IMR-90 (cell line): ENCODE data around the gene CPB1. TPM values are rescaled to one million over a fixed set of nuclear protein-coding genes. Genes with fewer than 3 reads are reported as not detected.

ENCODE experiments used
- ATAC-seq: fragments of 200-7000 bp; cut with Tn5 transposase; 2 replicates; pipeline ENCODE4 v1.9.1; 2020; ENCODE audit warnings: low read depth, mild to moderate bottlenecking, moderate library complexity
- BruUV-seq: library from RNA; stranded (reverse); fragments of 400-500 nt; replicated peaks from 2 replicates; lab custom pipeline; 2021; lab: Mats Ljungman, UMichigan
- CTCF ChIA-PET: fragments of 300-600 bp; formaldehyde crosslinking; extraction: SDS; loops from one replicate; lab custom pipeline; 2021; ENCODE audit warnings: antibody characterized with exemption; lab: Yijun Ruan, JAX
- POLR2A ChIA-PET: fragments of 300-600 bp; sonication (Branson Sonifier 250); formaldehyde crosslinking; loops from one replicate; lab custom pipeline; 2022; ENCODE audit warnings: antibody characterized with exemption; ENCODE audit not compliant: unreplicated experiment; lab: Charles Lee
- DNase-seq: peaks from one replicate; pipeline ENCODE4 v3.0.0; 2013
- H2AFZ ChIP-seq: replicated peaks from 2 replicates; pipeline ENCODE3; 2013; ENCODE audit warnings: low read length, mild to moderate bottlenecking; ENCODE audit not compliant: poor library complexity
- H2AK5ac ChIP-seq: 2 replicates; pipeline ENCODE4 v1.6.1; 2013; ENCODE audit warnings: low read depth, low read length, inconsistent platforms
- H2AK9ac ChIP-seq: replicated peaks from 2 replicates; pipeline ENCODE3; 2013; ENCODE audit warnings: mild to moderate bottlenecking, low read depth, low read length, moderate library complexity; ENCODE audit not compliant: poor library complexity
- H2BK120ac ChIP-seq: 2 replicates; pipeline ENCODE4 v1.6.1; 2013; ENCODE audit warnings: low read depth, low read length, inconsistent platforms
- H2BK15ac ChIP-seq: 3 replicates; pipeline ENCODE4 v1.6.1; 2013; ENCODE audit warnings: low read depth, low read length, inconsistent platforms
- H2BK20ac ChIP-seq: 2 replicates; pipeline ENCODE4 v1.6.1; 2013; ENCODE audit warnings: low read depth, mild to moderate bottlenecking, inconsistent platforms, low read length, moderate library complexity
- H2BK5ac ChIP-seq: 2 replicates; pipeline ENCODE4 v1.6.1; 2013; ENCODE audit warnings: mild to moderate bottlenecking, low read depth, low read length, inconsistent platforms; ENCODE audit not compliant: poor library complexity, severe bottlenecking
- H3K14ac ChIP-seq: replicated peaks from 2 replicates; pipeline ENCODE4 v1.6.1; 2013; ENCODE audit warnings: low read depth, low read length, inconsistent platforms
- H3K18ac ChIP-seq: 2 replicates; pipeline ENCODE4 v1.6.1; 2013; ENCODE audit warnings: low read depth, low read length, control low read depth
- H3K23ac ChIP-seq: 2 replicates; pipeline ENCODE4 v1.6.1; 2013; ENCODE audit warnings: low read depth, low read length, inconsistent platforms
- H3K27ac ChIP-seq: 2 replicates; pipeline ENCODE4 v1.5.1; 2013; ENCODE audit warnings: mild to moderate bottlenecking, control low read depth, low read length; ENCODE audit not compliant: insufficient read depth
- H3K27me3 ChIP-seq: 2 replicates; pipeline ENCODE4 v1.6.1; 2013; ENCODE audit warnings: low read length; ENCODE audit not compliant: control insufficient read depth, insufficient read depth
- H3K36me3 ChIP-seq: 2 replicates; pipeline ENCODE4 v1.6.1; 2013; ENCODE audit warnings: low read length, mixed read lengths; ENCODE audit not compliant: control insufficient read depth, insufficient read depth
- H3K4ac ChIP-seq: 2 replicates; pipeline ENCODE4 v1.6.1; 2013; ENCODE audit warnings: low read depth, low read length, inconsistent platforms
- H3K4me1 ChIP-seq: 2 replicates; pipeline ENCODE4 v1.6.1; 2013; ENCODE audit warnings: low read length, mixed read lengths; ENCODE audit not compliant: control insufficient read depth, insufficient read depth
- H3K4me2 ChIP-seq: 2 replicates; pipeline ENCODE4 v1.6.1; 2013; ENCODE audit warnings: low read depth, mild to moderate bottlenecking, control low read depth, low read length, moderate library complexity
- H3K4me3 ChIP-seq: 2 replicates; pipeline ENCODE4 v1.5.1; 2013; ENCODE audit warnings: low read depth, mild to moderate bottlenecking, control low read depth, low read length, moderate library complexity; ENCODE audit not compliant: insufficient read depth
- H3K56ac ChIP-seq: 2 replicates; pipeline ENCODE4 v1.6.1; 2013; ENCODE audit warnings: low read length, inconsistent platforms; ENCODE audit not compliant: insufficient read depth; ENCODE audit errors: extremely low read depth
- H3K79me1 ChIP-seq, 2 experiments: 2 replicates each; pipeline ENCODE4 v1.6.1; 2013; ENCODE audit warnings: low read length in 2 of 2, inconsistent platforms in 1 of 2, low read depth in 1 of 2
- H3K9ac ChIP-seq: 2 replicates; pipeline ENCODE4 v1.6.1; 2013; ENCODE audit warnings: low read depth, low read length, control low read depth
- H3K9me1 ChIP-seq: 2 replicates; pipeline ENCODE4 v1.6.1; 2013; ENCODE audit warnings: low read length, inconsistent platforms; ENCODE audit not compliant: insufficient read depth
- H3K9me3 ChIP-seq: 2 replicates; pipeline ENCODE4 v1.6.1; 2013; ENCODE audit warnings: low read length; ENCODE audit not compliant: control insufficient read depth, insufficient read depth
- H4K20me1 ChIP-seq: 2 replicates; pipeline ENCODE4 v1.6.1; 2013; ENCODE audit warnings: low read length, inconsistent platforms; ENCODE audit not compliant: insufficient read depth
- H4K5ac ChIP-seq: 2 replicates; pipeline ENCODE4 v1.6.1; 2013; ENCODE audit warnings: mild to moderate bottlenecking, low read depth, low read length, control low read depth
- H4K8ac ChIP-seq, 2 experiments: 2 replicates each; pipeline ENCODE4 v1.6.1; 2013; ENCODE audit warnings: low read depth in 2 of 2, low read length in 2 of 2, control low read depth in 1 of 2, inconsistent platforms in 1 of 2
- H4K91ac ChIP-seq: 2 replicates; pipeline ENCODE4 v1.6.1; 2013; ENCODE audit warnings: low read depth, low read length, inconsistent platforms; ENCODE audit not compliant: insufficient read depth
- CHD1 ChIP-seq: IDR thresholded peaks from 2 replicates; pipeline ENCODE4 v1.6.1; 2012; ENCODE audit warnings: low read depth, low read length, improper control_type of control experiment
- MXI1 ChIP-seq: IDR thresholded peaks from 2 replicates; pipeline ENCODE4 v1.6.1; 2012; ENCODE audit warnings: low read depth, mild to moderate bottlenecking, low read length, moderate library complexity, borderline replicate concordance
- NFE2L2 ChIP-seq: fragments of 150-350 bp; IDR thresholded peaks from 2 replicates; pipeline ENCODE4 v1.6.1; 2016; ENCODE audit warnings: low read depth, mild to moderate bottlenecking, low read length
- POLR2A ChIP-seq: IDR thresholded peaks from 2 replicates; pipeline ENCODE4 v1.6.1; 2012; ENCODE audit warnings: mild to moderate bottlenecking, low read depth, low read length
- RAD21 ChIP-seq: IDR thresholded peaks from 2 replicates; pipeline ENCODE4 v1.6.1; 2012; ENCODE audit warnings: low read length, improper control_type of control experiment
- RFX5 ChIP-seq: IDR thresholded peaks from 2 replicates; pipeline ENCODE4 v1.8.0; 2012; ENCODE audit warnings: low read depth, mild to moderate bottlenecking, low read length, moderate library complexity
- WGBS, 2 experiments: methylation state at CpG; one replicate each; pipeline versions ENCODE4 v1.1.5 to v1.1.7; 2013; ENCODE audit warnings: missing lambda C conversion rate in 2 of 2; ENCODE audit not compliant: insufficient read length in 1 of 2; ENCODE audit errors: extremely low coverage in 2 of 2; 5-methylcytosine and 5-hydroxymethylcytosine counted together
- dilution Hi-C: fragments of 300-500 bp; cut with HindIII; formaldehyde crosslinking; loops from one replicate; pipeline ENCODE4 v1.14.3; 2018; ENCODE audit warnings: low sequenced_read_pairs; ENCODE audit not compliant: unreplicated experiment
- in situ Hi-C: fragments of 300-500 bp; cut with MboI; formaldehyde crosslinking; loops from 3 replicates; pipeline ENCODE4 v1.14.3; 2019; ENCODE audit warnings: low sequenced_read_pairs, inconsistent platforms, mixed read lengths
- intact Hi-C: fragments of 100-400 bp; cut with micrococcal nuclease; formaldehyde crosslinking; loops from 2 replicates; pipeline ENCODE4 v1.10.0; 2022
- polyA plus RNA-seq, 3 experiments: library from polyadenylated mRNA; depleted of rRNA; stranded (reverse); fragments of >200 nt; gene quantifications; 2 replicates each; pipeline ENCODE4 v1.2.3, GENCODE V29; 2012; ENCODE audit warnings: low replicate concordance in 1 of 3
- total RNA-seq: library from RNA; depleted of rRNA; stranded (reverse); fragments of >200 nt; gene quantifications from 2 replicates; pipeline ENCODE4 v1.2.3, GENCODE V29; 2012

Gene CPB1
- total and polyA plus RNA-seq, 2 of the 4 experiments (the other 2 are of a cell fraction): not detected

DNA sequence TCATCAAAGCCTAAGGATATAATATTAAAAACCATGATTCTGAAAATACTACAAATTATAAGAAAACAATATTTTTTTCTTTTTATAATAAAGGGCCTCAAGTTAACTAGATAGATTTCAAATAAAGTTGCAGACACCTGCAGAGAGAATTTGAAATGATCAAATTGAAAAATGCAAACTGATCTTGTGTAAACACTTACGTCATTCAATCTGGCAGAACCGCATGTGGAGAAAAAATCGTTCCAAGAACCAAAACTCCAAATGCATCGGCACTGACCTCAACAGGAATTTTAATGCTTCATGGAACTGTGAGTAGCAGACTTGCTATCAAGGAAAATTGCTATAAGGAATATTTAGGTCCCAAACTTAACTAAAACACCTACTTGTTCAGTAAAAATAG lies 54.7 kb downstream of the CPB1 start:
- Histone ChIP-seq H3K9me1 (no peaks in the 10 kb centered on the region), H2BK5ac (no peak overlapping the region), H3K56ac (no peak overlapping the region), H2BK120ac (no peak overlapping the region), H3K9me3 (no peaks in the 10 kb centered on the region), H3K4me2 (no peak overlapping the region), H3K14ac (no peak overlapping the region), H3K18ac (no peak overlapping the region), H2BK20ac (no peak overlapping the region), H2AFZ (no peak overlapping the region), H4K91ac (no peak overlapping the region), H3K4me1 (peaks cover 1% of the 10 kb centered on the region; the same call in 1 of the 2 replicates), H3K4me3 (no peak overlapping the region), H3K9ac (no peak overlapping the region), H2AK5ac (no peak overlapping the region), H3K79me1 (no peaks in the 10 kb centered on the region), H4K5ac (no peak overlapping the region), H3K36me3 (no peaks in the 10 kb centered on the region), H3K27ac (no peak overlapping the region), H2AK9ac (no peak overlapping the region), H4K20me1 (no peaks in the 10 kb centered on the region), H3K27me3 (no peaks in the 10 kb centered on the region), H4K8ac (no peak overlapping the region), H2BK15ac (no peak overlapping the region), H3K4ac (no peak overlapping the region), H3K23ac (no peak overlapping the region)
- WGBS, 2 experiments: no CpG with 5 or more reads among the region's 4 CpGs
- no TSS peak for BruUV-seq
- DNase-seq: peak; percentile 67
- in situ Hi-C loops: no loop called here
- ChIA-PET POLR2A (no interaction called here), CTCF (no interaction called here)
- intact Hi-C loops: no loop called here
- dilution Hi-C loops: no loop called here
- ATAC-seq: 0 out of 2 replicates have a peak, but pooled peaks have one; percentile 24
- TF ChIP-seq CHD1 (no peak), POLR2A (no peak), RFX5 (no peak), RAD21 (no peak), NFE2L2 (no peak), MXI1 (no peak)
